CD4-positive, alpha-beta T cell treated with Interleukin-15 for 1 hour (primary cell): ENCODE results near the gene BUB3.

Experiments
- DNase-seq: peaks from one replicate; pipeline ENCODE4 v3.0.0-alpha.2; 2020

The BUB3 gene

DNA sequence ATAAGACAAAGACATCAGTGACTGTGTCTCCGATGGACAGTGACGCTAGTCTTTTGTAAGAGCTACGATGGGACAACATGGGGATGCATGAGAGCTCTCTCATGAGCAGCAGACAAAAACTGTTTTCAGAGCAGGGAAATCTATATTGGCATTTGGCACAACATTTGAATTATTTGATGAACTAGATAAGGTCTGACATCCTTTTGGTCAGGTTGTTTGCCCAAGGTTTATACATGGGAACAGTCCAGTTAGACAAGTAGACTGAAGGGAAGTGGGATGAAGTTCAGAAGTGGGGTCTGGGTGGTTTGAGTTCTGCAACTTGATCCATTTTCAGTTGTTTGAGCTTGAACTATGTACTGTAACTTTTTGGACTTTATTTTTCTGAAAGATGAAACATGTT is 50.8 kb downstream of the BUB3 start:
- DNase-seq = no peak

DNA sequence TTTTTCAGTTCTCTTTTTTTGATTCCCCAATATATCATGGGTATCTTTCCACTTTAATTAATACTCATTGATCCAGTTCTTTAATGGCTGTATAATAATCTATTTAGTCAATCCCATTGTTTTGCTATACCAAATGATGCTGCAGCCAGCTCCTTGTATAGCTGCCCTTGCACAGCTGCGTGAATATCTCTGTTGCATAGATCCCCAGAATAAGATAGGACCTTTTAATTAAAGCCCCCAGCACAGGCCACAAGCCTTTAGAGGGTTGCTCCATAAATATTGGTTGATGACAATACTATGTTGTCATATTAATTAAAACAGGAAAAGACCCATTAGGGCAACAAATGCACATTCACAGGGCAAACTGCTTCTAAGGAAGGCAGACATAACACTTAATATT is 57.9 kb downstream of the BUB3 start:
- no peak for DNase-seq

DNA sequence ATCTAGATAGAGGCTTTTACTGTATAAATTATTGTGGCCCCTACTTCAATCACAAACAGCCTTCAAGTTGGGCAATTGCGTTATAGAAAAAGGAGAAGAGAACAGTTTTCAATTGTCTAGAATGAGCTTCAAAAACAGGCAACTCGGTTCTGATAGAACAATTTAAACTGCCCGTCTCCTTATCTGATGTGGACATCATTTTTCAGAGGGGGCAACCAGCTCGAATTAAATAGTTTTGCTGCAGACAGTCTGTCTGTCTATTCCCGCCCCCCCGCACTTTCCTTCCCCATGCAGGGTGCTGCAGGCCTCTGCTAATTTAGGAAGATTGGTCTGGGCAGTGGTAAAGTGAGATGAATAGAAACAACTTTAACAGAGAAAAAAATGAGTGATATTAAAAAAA is 58.4 kb downstream of the BUB3 start:
- DNase-seq = no peak

DNA sequence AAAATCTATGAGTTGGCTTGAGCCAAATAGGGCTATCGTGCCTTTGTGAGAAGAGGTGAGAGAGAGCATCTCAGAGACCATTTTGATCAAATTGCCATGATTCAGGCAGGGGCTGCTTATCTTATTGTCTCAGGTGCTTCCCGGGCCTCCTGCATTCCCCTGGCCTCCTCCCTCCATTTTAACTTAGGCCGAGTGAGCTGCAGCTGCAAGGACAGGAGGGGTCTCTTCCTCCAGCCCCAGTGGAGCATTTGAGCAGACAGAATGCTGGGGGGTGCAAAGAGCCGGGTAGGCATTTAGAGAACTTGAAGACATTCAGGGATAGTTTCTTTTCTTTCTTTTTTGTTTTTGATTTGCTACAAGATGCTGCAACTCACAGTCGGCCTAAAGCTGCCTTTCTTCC is 59.0 kb downstream of the BUB3 start:
- no peak for DNase-seq
